RWPE2 (cell line): ENCODE data around the gene FBXW10B.
"Not testable (repeated sequence)": the region's sequence is repeated elsewhere in the genome, so short reads cannot be mapped to it uniquely, and the experiment has no call there.

Experiments
- ATAC-seq: fragments of 200-7000 bp; cut with Tn5 transposase; 3 replicates; pipeline ENCODE4 v1.9.1; 2021; ENCODE audit warnings: low read depth
- DNase-seq: peaks from one replicate; pipeline ENCODE4 v3.0.0-alpha.2; 2020; ENCODE audit warnings: low spot score
- H3K27ac ChIP-seq: fragments of 450-650 bp; 2 replicates; pipeline ENCODE4 v1.5.1; 2017; ENCODE audit warnings: mild to moderate bottlenecking; ENCODE audit not compliant: poor library complexity, severe bottlenecking
- H3K27me3 ChIP-seq: fragments of 250-450 bp; sonication (Bioruptor Pico); 2 replicates; pipeline ENCODE4 v1.5.1; 2021; ENCODE audit warnings: mild to moderate bottlenecking, moderate library complexity; ENCODE audit not compliant: insufficient read depth, poor library complexity, severe bottlenecking
- H3K36me3 ChIP-seq: fragments of 250-450 bp; sonication (Bioruptor Pico); 2 replicates; pipeline ENCODE4 v1.5.1; 2020; ENCODE audit warnings: low read depth, mild to moderate bottlenecking, moderate library complexity
- H3K4me1 ChIP-seq: fragments of 250-450 bp; sonication (Bioruptor Pico); 2 replicates; pipeline ENCODE4 v1.5.1; 2021; ENCODE audit warnings: mild to moderate bottlenecking, moderate library complexity; ENCODE audit not compliant: insufficient read depth, poor library complexity, severe bottlenecking
- H3K4me3 ChIP-seq: fragments of 250-450 bp; sonication (Bioruptor Pico); 2 replicates; pipeline ENCODE4 v1.5.1; 2021; ENCODE audit warnings: mild to moderate bottlenecking, moderate library complexity; ENCODE audit not compliant: severe bottlenecking
- H3K9me3 ChIP-seq: fragments of 250-450 bp; sonication (Bioruptor Pico); 2 replicates; pipeline ENCODE4 v1.5.1; 2021; ENCODE audit warnings: mild to moderate bottlenecking, moderate library complexity; ENCODE audit not compliant: severe bottlenecking
- CTCF ChIP-seq: fragments of 450-650 bp; IDR thresholded peaks from one replicate; pipeline ENCODE4 v1.5.1; 2017; ENCODE audit warnings: mild to moderate bottlenecking, moderate library complexity; ENCODE audit not compliant: poor library complexity, severe bottlenecking

The FBXW10B gene

GRCh38 chr17:15652960-15653359 is 33.5 kb upstream of the FBXW10B start:
- Histone ChIP-seq H3K9me3 (no peaks in the 10 kb centered on the region), H3K27me3 (no peaks in the 10 kb centered on the region), H3K36me3 (peaks cover 10% of the 10 kb centered on the region), H3K4me1 (peaks cover 42% of the 10 kb centered on the region), H3K4me3 (no peak overlapping the region), H3K27ac (peak overlapping the region; percentile 99)
- ATAC-seq (no peak), DNase-seq (no peak)
- TF ChIP-seq CTCF, result no peak

GRCh38 chr17:15651583-15652110 is 32.1 kb upstream of the FBXW10B start:
- TF ChIP-seq CTCF, result peak; percentile 18
- Histone ChIP-seq H3K4me3 (peak overlapping the region; percentile 63), H3K4me1 (peaks cover 31% of the 10 kb centered on the region), H3K27ac (peak overlapping the region; percentile 77), H3K27me3 (no peaks in the 10 kb centered on the region), H3K36me3 (peaks cover 10% of the 10 kb centered on the region), H3K9me3 (no peaks in the 10 kb centered on the region)
- peak; percentile 95 for ATAC-seq
- DNase-seq, result peak; percentile 96

- peaks cover 10% of the 10 kb centered on the region for H3K36me3 ChIP-seq
- H3K27ac ChIP-seq, result peak overlapping the region; percentile 77
- ATAC-seq (peak; percentile 14), DNase-seq (no peak)
- H3K4me1 ChIP-seq, result peaks cover 33% of the 10 kb centered on the region
- peak overlapping the region; percentile 63 for H3K4me3 ChIP-seq
- TF ChIP-seq CTCF, result no peak
- H3K27me3 ChIP-seq, result no peaks in the 10 kb centered on the region
- H3K9me3 ChIP-seq, result no peaks in the 10 kb centered on the region
Measured at GRCh38 chr17:15650741-15651582, 31.5 kb upstream of the FBXW10B start.

- no peak for TF ChIP-seq CTCF
- DNase-seq (no peak), ATAC-seq (no peak)
- peak overlapping the region; percentile 63 for H3K4me3 ChIP-seq
- no peaks in the 10 kb centered on the region for H3K9me3 ChIP-seq
- peaks cover 13% of the 10 kb centered on the region for H3K36me3 ChIP-seq
- H3K4me1 ChIP-seq, result peaks cover 37% of the 10 kb centered on the region
- no peaks in the 10 kb centered on the region for H3K27me3 ChIP-seq
- peak overlapping the region; percentile 77 for H3K27ac ChIP-seq
Measured at GRCh38 chr17:15649861-15650421, 30.4 kb upstream of the FBXW10B start.

GRCh38 chr17:15648386-15648785 is 28.9 kb upstream of the FBXW10B start:
- no peaks in the 10 kb centered on the region for H3K9me3 ChIP-seq
- H3K36me3 ChIP-seq, result peaks cover 13% of the 10 kb centered on the region
- no peaks in the 10 kb centered on the region for H3K27me3 ChIP-seq
- DNase-seq (no peak), ATAC-seq (no peak)
- TF ChIP-seq CTCF, result no peak
- H3K4me1 ChIP-seq, result peaks cover 37% of the 10 kb centered on the region
- H3K4me3 ChIP-seq, result peak overlapping the region; percentile 11
- H3K27ac ChIP-seq, result peak overlapping the region; percentile 77

- not testable (repeated sequence) for H3K4me3 ChIP-seq, H3K27me3 ChIP-seq, H3K9me3 ChIP-seq, DNase-seq
- ATAC-seq, result peak; percentile 52
- Histone ChIP-seq H3K4me1 (peaks cover 36% of the 10 kb centered on the region), H3K36me3 (peaks cover 23% of the 10 kb centered on the region), H3K27ac (peak overlapping the region; percentile 83)
Measured at GRCh38 chr17:15645942-15646312, 26.4 kb upstream of the FBXW10B start.
